ENCODE data around the gene FIBP. TPM values are rescaled to one million over a fixed set of nuclear protein-coding genes. Genes with fewer than 3 reads are reported as not detected.

FIBP gene
- total RNA-seq, 2 experiments from 2014 or later = 78.8 to 79.9 TPM

- intact Hi-C loops (cut with micrococcal nuclease) = no loop called here
Observed at GRCh38 chr11:65865550-65866172, 22.6 kb downstream of the FIBP start.

GRCh38 chr11:65864706-65865471, 23.4 kb downstream of the FIBP start:
- no peaks in the 10 kb centered on the region for H3K27me3 Mint-ChIP-seq
- peaks cover 19% of the 10 kb centered on the region for H3K4me1 Mint-ChIP-seq (ENCODE audit: low read depth)
- H3K9me3 Mint-ChIP-seq = no peaks in the 10 kb centered on the region
- CTCF ChIA-PET = interaction anchor here (12.3 kb wide), 1 partner anchor 23 kb away, joined by 283 read pairs; the partner anchor contains the start of genes CCDC85B and FIBP
- ATAC-seq (no peak), DNase-seq (no peak)
- H3K36me3 Mint-ChIP-seq (ENCODE audit: low read depth) = peaks cover 44% of the 10 kb centered on the region
- H3K4me3 Mint-ChIP-seq = no peak overlapping the region
- TF ChIP-seq, protein P1, sequence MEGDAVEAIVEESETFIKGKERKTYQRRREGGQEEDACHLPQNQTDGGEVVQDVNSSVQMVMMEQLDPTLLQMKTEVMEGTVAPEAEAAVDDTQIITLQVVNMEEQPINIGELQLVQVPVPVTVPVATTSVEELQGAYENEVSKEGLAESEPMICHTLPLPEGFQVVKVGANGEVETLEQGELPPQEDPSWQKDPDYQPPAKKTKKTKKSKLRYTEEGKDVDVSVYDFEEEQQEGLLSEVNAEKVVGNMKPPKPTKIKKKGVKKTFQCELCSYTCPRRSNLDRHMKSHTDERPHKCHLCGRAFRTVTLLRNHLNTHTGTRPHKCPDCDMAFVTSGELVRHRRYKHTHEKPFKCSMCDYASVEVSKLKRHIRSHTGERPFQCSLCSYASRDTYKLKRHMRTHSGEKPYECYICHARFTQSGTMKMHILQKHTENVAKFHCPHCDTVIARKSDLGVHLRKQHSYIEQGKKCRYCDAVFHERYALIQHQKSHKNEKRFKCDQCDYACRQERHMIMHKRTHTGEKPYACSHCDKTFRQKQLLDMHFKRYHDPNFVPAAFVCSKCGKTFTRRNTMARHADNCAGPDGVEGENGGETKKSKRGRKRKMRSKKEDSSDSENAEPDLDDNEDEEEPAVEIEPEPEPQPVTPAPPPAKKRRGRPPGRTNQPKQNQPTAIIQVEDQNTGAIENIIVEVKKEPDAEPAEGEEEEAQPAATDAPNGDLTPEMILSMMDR (IDR thresholded peaks at IDR 0.05) = no peak
- intact Hi-C loops (cut with micrococcal nuclease) = no loop called here
- H3K27ac Mint-ChIP-seq = no peak overlapping the region
- POLR2A ChIA-PET = interaction anchor here (1.2 to 29.8 kb wide), 3 partner anchors 8 to 32 kb away, joined by 3 to 560 read pairs (median 182); partner anchors contain the start of genes CCDC85B, CFL1, CTSW and FIBP

More at GRCh38 chr11:65865550-65866172, 22.6 kb downstream of the FIBP start:
- DNase-seq (no peak), ATAC-seq (no peak)
- Mint-ChIP-seq H3K4me3 (no peak overlapping the region), H3K4me1 (ENCODE audit: low read depth) (peaks cover 26% of the 10 kb centered on the region), H3K36me3 (ENCODE audit: low read depth) (peaks cover 43% of the 10 kb centered on the region), H3K27me3 (no peaks in the 10 kb centered on the region), H3K9me3 (no peaks in the 10 kb centered on the region), H3K27ac (no peak overlapping the region)
- TF ChIP-seq, protein P1 (IDR thresholded peaks at IDR 0.05) = no peak
- POLR2A ChIA-PET = interaction anchor here (1.2 to 29.8 kb wide), 3 partner anchors 8 to 33 kb away, joined by 3 to 560 read pairs (median 182); partner anchors contain the start of genes CCDC85B, CFL1, CTSW and FIBP
- CTCF ChIA-PET = interaction anchor here (12.3 kb wide), 1 partner anchor 22 kb away, joined by 283 read pairs; the partner anchor contains the start of genes CCDC85B and FIBP

- H3K36me3 Mint-ChIP-seq (ENCODE audit: low read depth) = peaks cover 44% of the 10 kb centered on the region
- peak; percentile 2 for DNase-seq
- ChIA-PET CTCF (interaction anchor here (12.3 kb wide), 1 partner anchor 24 kb away, joined by 283 read pairs; the partner anchor contains the start of genes CCDC85B and FIBP), POLR2A (interaction anchor here (1.3 to 29.8 kb wide), 4 partner anchors 5 to 249 kb away, joined by 3 to 560 read pairs (median 182); partner anchors contain the start of genes CCDC85B, CFL1, CTSW and EFEMP2)
- no peak overlapping the region for H3K27ac Mint-ChIP-seq
- TF ChIP-seq, protein P1 (IDR thresholded peaks at IDR 0.05) = no peak
- no peak for ATAC-seq
- H3K4me1 Mint-ChIP-seq (ENCODE audit: low read depth) = peaks cover 16% of the 10 kb centered on the region
- no peaks in the 10 kb centered on the region for H3K9me3 Mint-ChIP-seq
- no peaks in the 10 kb centered on the region for H3K27me3 Mint-ChIP-seq
- intact Hi-C loops (cut with micrococcal nuclease) = no loop called here
- H3K4me3 Mint-ChIP-seq = no peak overlapping the region
Observed at GRCh38 chr11:65863889-65864705, 24.2 kb downstream of the FIBP start.

DNA sequence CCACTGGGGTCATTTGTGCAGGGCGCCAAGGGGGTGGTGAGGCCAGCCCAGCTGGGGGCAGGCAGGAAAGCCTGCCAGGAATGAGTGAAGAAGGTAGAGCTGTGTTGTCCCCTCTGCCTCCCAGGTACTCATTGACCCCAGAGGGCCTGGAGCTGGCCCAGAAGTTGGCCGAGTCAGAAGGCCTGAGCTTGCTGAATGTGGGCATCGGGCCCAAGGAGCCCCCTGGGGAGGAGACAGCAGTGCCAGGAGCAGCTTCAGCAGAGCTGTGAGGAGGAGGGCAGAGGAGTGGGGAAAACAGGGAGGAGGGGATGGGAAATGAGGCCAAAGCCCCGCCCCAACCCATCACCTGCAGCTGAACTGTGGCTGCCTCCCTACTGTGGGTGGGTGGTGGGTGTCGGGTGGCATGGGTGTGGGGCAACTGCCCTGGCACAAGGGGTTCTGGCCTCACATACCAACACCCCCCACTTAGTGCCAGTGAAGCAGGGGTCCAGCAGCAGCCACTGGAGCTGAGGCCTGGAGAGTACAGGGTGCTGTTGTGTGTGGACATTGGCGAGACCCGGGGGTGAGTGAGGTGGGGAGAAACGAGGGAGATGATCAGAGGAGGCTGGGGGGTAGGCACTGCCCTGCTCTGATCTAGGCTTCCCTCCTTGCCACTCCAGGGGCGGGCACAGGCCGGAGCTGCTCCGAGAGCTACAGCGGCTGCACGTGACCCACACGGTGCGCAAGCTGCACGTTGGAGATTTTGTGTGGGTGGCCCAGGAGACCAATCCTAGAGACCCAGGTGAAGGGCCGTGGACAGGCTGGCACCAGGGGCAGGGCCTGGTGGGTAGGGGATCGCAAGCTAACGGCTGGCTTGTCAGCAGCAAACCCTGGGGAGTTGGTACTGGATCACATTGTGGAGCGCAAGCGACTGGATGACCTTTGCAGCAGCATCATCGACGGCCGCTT, 25.1 kb downstream of the FIBP start:
- peak overlapping the region; percentile 51 for H3K27ac Mint-ChIP-seq
- intact Hi-C loops (cut with micrococcal nuclease) = no loop called here
- no peak for DNase-seq

More for the DNA sequence above, 25.1 kb downstream of the FIBP start:
- Mint-ChIP-seq H3K4me3 (peak overlapping the region; percentile 90), H3K27me3 (no peaks in the 10 kb centered on the region), H3K9me3 (no peaks in the 10 kb centered on the region), H3K4me1 (ENCODE audit: low read depth) (peaks cover 16% of the 10 kb centered on the region), H3K36me3 (ENCODE audit: low read depth) (peaks cover 44% of the 10 kb centered on the region)
- ChIA-PET CTCF (interaction anchor here (1.4 to 12.3 kb wide), 2 partner anchors 8 to 25 kb away, joined by 6 to 283 read pairs; partner anchors contain the start of genes CCDC85B and FIBP), POLR2A (interaction anchor here (0.7 to 29.8 kb wide), 5 partner anchors 6 to 248 kb away, joined by 3 to 560 read pairs (median 3); partner anchors contain the start of genes CCDC85B, CTSW, EFEMP2 and FIBP)
- no peak for ATAC-seq
- TF ChIP-seq, protein P1 (IDR thresholded peaks at IDR 0.05) = no peak
